ENCODE results near the gene ANK3.

Gene ANK3

DNA sequence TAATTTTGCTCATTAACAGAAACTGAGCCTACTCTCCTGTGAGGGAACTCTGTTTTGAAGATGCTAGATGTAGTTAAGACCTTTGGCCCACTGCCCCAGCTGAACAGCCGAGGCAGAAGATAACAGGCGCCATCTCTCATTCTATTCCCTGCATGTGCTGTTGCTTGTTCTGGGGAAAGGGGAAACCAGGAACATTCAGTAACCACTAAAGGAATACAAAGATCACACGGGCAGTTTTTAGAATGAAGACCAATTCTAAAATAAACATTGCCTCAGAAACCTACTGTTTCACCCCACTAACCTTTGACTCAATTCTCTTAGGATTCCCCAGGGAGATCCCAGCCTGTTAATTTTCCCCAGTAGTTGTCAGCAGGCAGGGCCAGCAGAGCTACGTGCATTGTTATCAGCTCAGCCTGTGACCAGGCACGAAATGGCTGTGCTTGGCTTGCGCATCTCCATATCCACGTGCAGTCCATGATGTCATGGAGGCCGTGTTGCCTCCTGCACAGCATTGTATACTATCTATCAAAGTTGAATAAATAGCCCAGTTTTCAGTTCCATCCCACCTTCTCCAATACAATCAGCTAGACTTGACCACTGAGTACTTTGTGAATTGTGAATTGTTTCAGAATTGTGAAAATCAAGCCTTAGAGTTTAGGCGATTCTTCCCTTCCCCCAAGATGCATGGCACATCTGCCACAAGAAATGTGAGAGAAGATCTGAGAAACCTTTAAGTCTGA, 36.0 kb downstream of the ANK3 start:
- H3K36me3 ChIP-seq (ENCODE audit: insufficient read depth, low read length) = no peaks in the 10 kb centered on the region
- H3K4me1 ChIP-seq (ENCODE audit: insufficient read depth, low read length) = no peaks in the 10 kb centered on the region
- H3K27ac ChIP-seq (ENCODE audit: low read depth, low read length) = no peak overlapping the region
- H3K27me3 ChIP-seq (ENCODE audit: control insufficient read depth in 1 of 2, insufficient read depth in 2 of 2, low read length in 2 of 2) = no peaks in the 10 kb centered on the region
- no peaks in the 10 kb centered on the region for H3K9me3 ChIP-seq (ENCODE audit: low read length)
- no peak overlapping the region for H3K4me3 ChIP-seq (ENCODE audit: low read depth in 1 of 2, low read length in 2 of 2)
- H3K9ac ChIP-seq (ENCODE audit: low read length) = no peak overlapping the region

DNA sequence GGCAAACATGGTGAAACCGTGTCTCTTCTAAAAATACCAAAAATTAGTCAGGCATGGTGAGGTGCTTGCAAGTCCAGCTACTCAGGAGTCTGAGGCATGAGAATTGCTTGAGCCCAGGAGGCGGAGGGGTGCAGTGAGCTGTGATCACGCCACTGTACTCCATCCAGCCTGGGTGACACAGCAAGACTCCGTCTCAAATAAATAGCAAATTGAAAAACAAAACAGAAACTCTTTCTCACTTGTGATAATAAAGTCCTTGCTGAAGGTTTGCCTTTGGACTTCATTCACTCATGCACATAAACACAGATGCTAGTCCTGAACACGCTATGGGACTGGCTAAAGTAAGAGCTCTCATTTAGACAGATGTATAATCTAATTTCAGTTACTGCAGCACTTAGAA, 37.6 kb downstream of the ANK3 start:
- Histone ChIP-seq H3K27me3 (ENCODE audit: control insufficient read depth in 1 of 2, insufficient read depth in 2 of 2, low read length in 2 of 2) (no peaks in the 10 kb centered on the region), H3K4me1 (ENCODE audit: insufficient read depth, low read length) (no peaks in the 10 kb centered on the region), H3K27ac (ENCODE audit: low read depth, low read length) (no peak overlapping the region), H3K9ac (ENCODE audit: low read length) (no peak overlapping the region), H3K9me3 (ENCODE audit: low read length) (no peaks in the 10 kb centered on the region), H3K4me3 (ENCODE audit: low read depth in 1 of 2, low read length in 2 of 2) (no peak overlapping the region), H3K36me3 (ENCODE audit: insufficient read depth, low read length) (no peaks in the 10 kb centered on the region)

DNA sequence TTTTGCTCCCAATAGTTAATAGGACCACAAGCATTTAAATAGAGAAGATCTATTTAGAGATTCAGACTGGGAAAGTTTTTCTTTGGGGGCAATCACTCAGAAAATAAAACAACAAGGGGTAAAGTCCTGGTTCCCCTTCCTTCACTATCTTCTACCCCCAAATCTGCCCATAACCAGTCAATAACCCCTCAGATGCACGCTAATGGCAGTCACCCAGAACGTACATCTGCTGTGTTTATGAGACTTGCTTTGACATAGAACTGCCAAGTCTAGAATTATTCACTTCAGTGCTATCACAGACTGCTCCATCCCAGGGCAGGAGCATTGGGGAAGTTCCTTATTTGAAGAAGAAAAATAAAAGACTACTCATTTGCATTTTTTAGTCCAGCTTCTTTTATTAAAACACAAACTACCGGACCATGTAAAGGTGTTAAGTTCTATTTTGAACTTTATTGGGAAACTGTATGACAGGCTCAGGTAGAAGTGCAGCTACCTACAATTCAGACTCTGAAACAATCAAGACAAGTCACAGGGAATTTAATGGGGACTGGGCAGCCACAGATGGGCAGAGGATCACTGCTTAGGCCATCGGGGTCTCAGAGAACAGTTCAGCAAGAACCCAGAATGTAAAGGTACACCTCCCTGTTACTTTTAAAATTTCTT, 38.4 kb downstream of the ANK3 start:
- Histone ChIP-seq H3K4me1 (ENCODE audit: insufficient read depth, low read length) (no peaks in the 10 kb centered on the region), H3K9me3 (ENCODE audit: low read length) (no peaks in the 10 kb centered on the region), H3K9ac (ENCODE audit: low read length) (no peak overlapping the region), H3K27me3 (ENCODE audit: control insufficient read depth in 1 of 2, insufficient read depth in 2 of 2, low read length in 2 of 2) (no peaks in the 10 kb centered on the region), H3K4me3 (ENCODE audit: low read depth in 1 of 2, low read length in 2 of 2) (no peak overlapping the region), H3K36me3 (ENCODE audit: insufficient read depth, low read length) (no peaks in the 10 kb centered on the region), H3K27ac (ENCODE audit: low read depth, low read length) (no peak overlapping the region)

- H3K36me3 ChIP-seq (ENCODE audit: insufficient read depth, low read length) = no peaks in the 10 kb centered on the region
- H3K27ac ChIP-seq (ENCODE audit: low read depth, low read length) = no peak overlapping the region
- no peaks in the 10 kb centered on the region for H3K4me1 ChIP-seq (ENCODE audit: insufficient read depth, low read length)
- H3K27me3 ChIP-seq (ENCODE audit: control insufficient read depth in 1 of 2, insufficient read depth in 2 of 2, low read length in 2 of 2) = no peaks in the 10 kb centered on the region
- no peak overlapping the region for H3K4me3 ChIP-seq (ENCODE audit: low read depth in 1 of 2, low read length in 2 of 2)
- H3K9me3 ChIP-seq (ENCODE audit: low read length) = no peaks in the 10 kb centered on the region
- no peak overlapping the region for H3K9ac ChIP-seq (ENCODE audit: low read length)
Measured at GRCh38 chr10:60350400-60350799, 39.3 kb downstream of the ANK3 start.

DNA sequence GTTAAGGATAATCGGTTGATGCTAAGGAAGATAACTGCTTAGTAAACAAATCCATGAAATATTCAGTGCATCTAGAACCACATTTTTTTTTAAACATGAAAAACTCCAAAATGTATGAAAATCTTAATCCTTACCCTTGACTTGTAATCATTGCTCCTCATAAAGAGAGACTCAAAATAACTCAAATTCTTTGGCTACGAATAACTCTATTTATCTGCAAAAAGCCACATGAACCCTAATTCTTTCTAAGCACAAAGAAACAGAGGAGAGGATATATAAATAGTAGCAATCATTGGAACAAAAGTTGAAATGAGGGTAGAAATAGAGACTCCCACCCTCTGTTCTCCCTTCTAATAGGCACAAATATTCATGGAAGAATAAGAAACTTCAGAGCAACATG, 40.2 kb downstream of the ANK3 start:
- Histone ChIP-seq H3K9me3 (ENCODE audit: low read length) (no peaks in the 10 kb centered on the region), H3K9ac (ENCODE audit: low read length) (no peak overlapping the region), H3K27me3 (ENCODE audit: control insufficient read depth in 1 of 2, insufficient read depth in 2 of 2, low read length in 2 of 2) (no peaks in the 10 kb centered on the region), H3K4me1 (ENCODE audit: insufficient read depth, low read length) (no peaks in the 10 kb centered on the region), H3K27ac (ENCODE audit: low read depth, low read length) (no peak overlapping the region), H3K4me3 (ENCODE audit: low read depth in 1 of 2, low read length in 2 of 2) (no peak overlapping the region), H3K36me3 (ENCODE audit: insufficient read depth, low read length) (no peaks in the 10 kb centered on the region)

- H3K36me3 ChIP-seq (ENCODE audit: insufficient read depth, low read length) = no peaks in the 10 kb centered on the region
- H3K9me3 ChIP-seq (ENCODE audit: low read length) = no peaks in the 10 kb centered on the region
- no peaks in the 10 kb centered on the region for H3K4me1 ChIP-seq (ENCODE audit: insufficient read depth, low read length)
- H3K27me3 ChIP-seq (ENCODE audit: control insufficient read depth in 1 of 2, insufficient read depth in 2 of 2, low read length in 2 of 2) = no peaks in the 10 kb centered on the region
- no peak overlapping the region for H3K4me3 ChIP-seq (ENCODE audit: low read depth in 1 of 2, low read length in 2 of 2)
- H3K27ac ChIP-seq (ENCODE audit: low read depth, low read length) = no peak overlapping the region
- no peak overlapping the region for H3K9ac ChIP-seq (ENCODE audit: low read length)
Measured at GRCh38 chr10:60348982-60349381, 40.7 kb downstream of the ANK3 start.

- no peaks in the 10 kb centered on the region for H3K27me3 ChIP-seq (ENCODE audit: control insufficient read depth in 1 of 2, insufficient read depth in 2 of 2, low read length in 2 of 2)
- H3K4me1 ChIP-seq (ENCODE audit: insufficient read depth, low read length) = no peaks in the 10 kb centered on the region
- no peaks in the 10 kb centered on the region for H3K36me3 ChIP-seq (ENCODE audit: insufficient read depth, low read length)
- H3K9ac ChIP-seq (ENCODE audit: low read length) = no peak overlapping the region
- no peak overlapping the region for H3K27ac ChIP-seq (ENCODE audit: low read depth, low read length)
- no peaks in the 10 kb centered on the region for H3K9me3 ChIP-seq (ENCODE audit: low read length)
- H3K4me3 ChIP-seq (ENCODE audit: low read depth in 1 of 2, low read length in 2 of 2) = no peak overlapping the region
Measured at GRCh38 chr10:60347270-60347669, 42.4 kb downstream of the ANK3 start.

- Histone ChIP-seq H3K27ac (ENCODE audit: low read depth, low read length) (no peak overlapping the region), H3K9me3 (ENCODE audit: low read length) (no peaks in the 10 kb centered on the region), H3K4me1 (ENCODE audit: insufficient read depth, low read length) (no peaks in the 10 kb centered on the region)
Measured at GRCh38 chr10:60346661-60347060, 43.0 kb downstream of the ANK3 start.

GRCh38 chr10:60343254-60343653, 46.4 kb downstream of the ANK3 start:
- no peaks in the 10 kb centered on the region for H3K4me1 ChIP-seq (ENCODE audit: insufficient read depth, low read length)

More at GRCh38 chr10:60346661-60347060, 43.0 kb downstream of the ANK3 start:
- Histone ChIP-seq H3K36me3 (ENCODE audit: insufficient read depth, low read length) (no peaks in the 10 kb centered on the region), H3K27me3 (ENCODE audit: control insufficient read depth in 1 of 2, insufficient read depth in 2 of 2, low read length in 2 of 2) (no peaks in the 10 kb centered on the region), H3K4me3 (ENCODE audit: low read depth in 1 of 2, low read length in 2 of 2) (no peak overlapping the region), H3K9ac (ENCODE audit: low read length) (no peak overlapping the region)

GRCh38 chr10:60341969-60342368, 47.7 kb downstream of the ANK3 start:
- Histone ChIP-seq H3K36me3 (ENCODE audit: insufficient read depth, low read length) (no peaks in the 10 kb centered on the region), H3K27ac (ENCODE audit: low read depth, low read length) (no peak overlapping the region), H3K27me3 (ENCODE audit: control insufficient read depth in 1 of 2, insufficient read depth in 2 of 2, low read length in 2 of 2) (no peaks in the 10 kb centered on the region), H3K9me3 (ENCODE audit: low read length) (no peaks in the 10 kb centered on the region), H3K4me1 (ENCODE audit: insufficient read depth, low read length) (no peaks in the 10 kb centered on the region), H3K4me3 (ENCODE audit: low read depth in 1 of 2, low read length in 2 of 2) (no peak overlapping the region), H3K9ac (ENCODE audit: low read length) (no peak overlapping the region)

More at GRCh38 chr10:60343254-60343653, 46.4 kb downstream of the ANK3 start:
- Histone ChIP-seq H3K9ac (ENCODE audit: low read length) (no peak overlapping the region), H3K4me3 (ENCODE audit: low read depth in 1 of 2, low read length in 2 of 2) (no peak overlapping the region), H3K36me3 (ENCODE audit: insufficient read depth, low read length) (no peaks in the 10 kb centered on the region), H3K27me3 (ENCODE audit: control insufficient read depth in 1 of 2, insufficient read depth in 2 of 2, low read length in 2 of 2) (no peaks in the 10 kb centered on the region), H3K9me3 (ENCODE audit: low read length) (no peaks in the 10 kb centered on the region), H3K27ac (ENCODE audit: low read depth, low read length) (no peak overlapping the region)

DNA sequence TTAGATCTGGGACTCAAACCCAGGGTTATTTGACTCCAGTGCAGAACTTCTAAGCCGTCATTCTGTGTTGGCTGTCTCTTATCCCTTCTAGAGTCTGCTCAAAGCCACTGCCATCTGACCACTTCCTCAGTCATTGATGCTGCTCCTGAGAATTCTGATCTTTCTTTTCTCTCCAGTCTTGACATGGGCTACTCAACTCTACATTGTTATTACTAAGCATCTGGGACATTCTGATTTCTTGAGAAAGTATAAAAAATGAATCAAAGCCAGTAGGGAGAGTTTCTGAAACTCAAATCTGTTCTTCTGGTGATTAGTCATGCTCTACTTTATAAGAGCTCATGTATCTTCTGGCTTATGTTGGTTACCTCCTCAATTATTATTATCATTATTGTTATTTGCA, 48.7 kb downstream of the ANK3 start:
- H3K27me3 ChIP-seq (ENCODE audit: control insufficient read depth in 1 of 2, insufficient read depth in 2 of 2, low read length in 2 of 2) = no peaks in the 10 kb centered on the region
- no peaks in the 10 kb centered on the region for H3K36me3 ChIP-seq (ENCODE audit: insufficient read depth, low read length)
- H3K27ac ChIP-seq (ENCODE audit: low read depth, low read length) = no peak overlapping the region
- H3K9ac ChIP-seq (ENCODE audit: low read length) = no peak overlapping the region
- H3K9me3 ChIP-seq (ENCODE audit: low read length) = no peaks in the 10 kb centered on the region
- H3K4me1 ChIP-seq (ENCODE audit: insufficient read depth, low read length) = no peaks in the 10 kb centered on the region
- H3K4me3 ChIP-seq (ENCODE audit: low read depth in 1 of 2, low read length in 2 of 2) = no peak overlapping the region

DNA sequence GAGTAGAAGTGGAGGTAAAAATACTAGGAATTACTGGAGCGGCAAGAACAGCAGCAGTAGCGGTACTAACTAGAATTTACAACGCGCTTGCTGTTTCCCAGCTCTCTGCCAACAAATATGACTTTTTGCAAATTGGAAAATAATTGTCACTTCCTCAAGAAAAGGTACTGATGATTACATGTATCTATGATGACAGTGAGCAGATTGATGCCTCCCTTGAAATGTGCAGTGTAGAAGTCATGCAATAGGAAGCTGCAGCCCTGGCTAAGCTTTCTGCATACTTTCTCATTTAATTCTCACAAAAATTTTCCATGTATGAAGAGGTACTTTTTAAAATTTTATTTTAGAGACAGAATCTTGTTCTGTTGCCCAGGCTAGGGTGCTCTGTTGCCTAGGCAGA, 49.9 kb downstream of the ANK3 start:
- Histone ChIP-seq H3K9ac (ENCODE audit: low read length) (no peak overlapping the region), H3K9me3 (ENCODE audit: low read length) (no peaks in the 10 kb centered on the region), H3K4me3 (ENCODE audit: low read depth in 1 of 2, low read length in 2 of 2) (no peak overlapping the region), H3K27me3 (ENCODE audit: control insufficient read depth in 1 of 2, insufficient read depth in 2 of 2, low read length in 2 of 2) (no peaks in the 10 kb centered on the region), H3K27ac (ENCODE audit: low read depth, low read length) (no peak overlapping the region), H3K4me1 (ENCODE audit: insufficient read depth, low read length) (no peaks in the 10 kb centered on the region), H3K36me3 (ENCODE audit: insufficient read depth, low read length) (no peaks in the 10 kb centered on the region)

All from muscle layer of colon (tissue), 2 donors.